ENCODE results near the gene SPATS2L. TPM values are rescaled to one million over a fixed set of nuclear protein-coding genes. Genes with fewer than 3 reads are reported as not detected.

The SPATS2L gene
- total RNA-seq, 2 donors from 2014 or later, result 17.8 to 36.8 TPM

DNA sequence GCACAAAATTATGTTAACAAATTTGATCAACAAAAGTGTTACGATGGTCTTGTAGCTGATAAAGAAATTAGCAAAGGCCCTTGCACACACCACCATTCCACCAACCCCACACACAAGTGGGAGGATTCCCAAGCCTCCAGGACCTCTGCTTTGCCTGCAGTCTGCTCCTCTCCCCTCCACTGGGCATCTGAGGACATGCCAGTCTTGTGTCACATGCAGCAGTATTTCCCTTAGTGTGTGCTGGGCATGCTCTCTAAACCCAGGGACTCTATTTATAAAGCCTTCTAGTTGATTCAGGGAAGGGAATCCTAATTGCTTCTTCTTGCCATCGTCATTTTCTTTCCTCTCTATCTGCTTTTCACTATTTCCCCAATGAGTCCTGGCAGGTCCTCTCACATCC lies 150.1 kb downstream of the SPATS2L start:
- peaks cover 43% of the 10 kb centered on the region for H3K4me1 Mint-ChIP-seq (ENCODE audit: low read depth)
- H3K27ac Mint-ChIP-seq, result peak overlapping the region; percentile 72
- peak overlapping the region; percentile 78 to 82 for H3K4me3 Mint-ChIP-seq
- no peaks in the 10 kb centered on the region for H3K27me3 Mint-ChIP-seq (ENCODE audit: low read depth)
- DNase-seq, result no peak
- H3K36me3 Mint-ChIP-seq (ENCODE audit: insufficient read depth in 2 of 2), result no peaks in the 10 kb centered on the region
- no peak for ATAC-seq (replicated peaks in 1 of 2)
- H3K9me3 Mint-ChIP-seq, result no peaks in the 10 kb centered on the region

DNA sequence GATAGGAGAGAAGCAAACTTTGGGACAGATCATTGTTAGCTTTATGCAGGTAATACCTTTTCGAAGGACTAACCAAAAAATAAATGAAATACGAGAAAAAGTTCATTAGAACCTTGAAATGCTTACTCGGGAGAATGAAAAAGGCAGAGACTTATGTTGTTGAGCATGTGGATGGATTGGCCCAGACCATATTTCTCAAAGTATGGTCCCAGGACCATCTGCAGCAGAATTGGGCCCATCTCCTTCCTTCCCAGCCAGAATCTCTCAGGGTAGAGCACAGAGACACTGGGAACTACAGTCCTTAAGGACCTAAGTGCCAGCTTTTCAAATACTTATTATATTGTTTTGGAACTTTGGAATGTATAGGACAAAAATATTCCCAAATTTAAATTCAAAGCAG lies 152.6 kb downstream of the SPATS2L start:
- peaks cover 57% of the 10 kb centered on the region for H3K4me1 Mint-ChIP-seq (ENCODE audit: low read depth)
- H3K4me3 Mint-ChIP-seq, result no peak overlapping the region
- no peaks in the 10 kb centered on the region for H3K9me3 Mint-ChIP-seq
- H3K36me3 Mint-ChIP-seq (ENCODE audit: insufficient read depth in 2 of 2), result no peaks in the 10 kb centered on the region
- H3K27ac Mint-ChIP-seq, result no peak overlapping the region
- H3K27me3 Mint-ChIP-seq (ENCODE audit: low read depth), result no peaks in the 10 kb centered on the region
- ATAC-seq (replicated peaks in 1 of 2) (no peak), DNase-seq (no peak)

DNA sequence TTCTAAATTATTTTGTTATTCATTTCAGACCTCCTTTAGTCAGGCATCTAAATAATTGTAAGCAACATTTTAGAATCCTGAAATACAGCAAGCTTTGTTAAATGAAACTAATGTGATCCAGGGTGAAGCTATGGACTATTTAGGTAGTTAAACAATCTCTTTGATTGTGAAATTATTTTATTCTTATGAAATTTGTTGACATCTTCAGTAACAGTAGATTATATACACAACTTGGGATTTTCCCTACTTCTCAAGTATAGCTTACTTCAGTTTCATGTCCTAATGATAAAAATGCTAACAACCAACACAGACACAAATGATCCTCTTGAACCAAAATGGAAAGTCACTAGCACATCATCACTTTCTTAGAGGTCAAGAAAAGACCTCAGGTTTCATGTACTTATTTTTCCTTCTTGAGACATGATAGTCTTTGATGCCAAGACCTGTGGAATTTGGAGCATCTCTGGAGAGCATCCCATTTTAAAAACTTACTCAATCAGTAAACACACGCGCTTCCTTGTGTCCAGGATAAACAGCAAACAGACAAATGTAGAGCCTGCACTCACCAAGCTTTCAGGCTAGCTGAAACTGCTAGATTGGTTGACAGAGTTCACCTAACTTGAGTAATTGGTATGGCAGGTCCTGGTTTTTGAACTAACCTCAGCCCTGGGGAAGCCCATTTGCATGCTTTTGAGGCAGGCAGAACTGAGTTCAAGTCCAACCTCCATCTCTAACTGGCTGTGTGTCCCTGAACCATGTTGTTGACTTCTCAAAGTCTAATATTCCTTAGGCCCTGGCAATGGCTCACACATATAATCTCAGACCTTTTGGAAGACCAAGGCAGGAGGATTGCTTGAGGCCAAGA lies 155.6 kb downstream of the SPATS2L start:
- peak overlapping the region; percentile 3 for H3K27ac Mint-ChIP-seq
- peaks cover 45% of the 10 kb centered on the region for H3K4me1 Mint-ChIP-seq (ENCODE audit: low read depth)
- H3K27me3 Mint-ChIP-seq (ENCODE audit: low read depth), result no peaks in the 10 kb centered on the region
- ATAC-seq (replicated peaks in 1 of 2), result no peak
- no peaks in the 10 kb centered on the region for H3K9me3 Mint-ChIP-seq
- no peak for DNase-seq
- no peak overlapping the region for H3K4me3 Mint-ChIP-seq
- H3K36me3 Mint-ChIP-seq (ENCODE audit: insufficient read depth in 2 of 2), result no peaks in the 10 kb centered on the region

DNA sequence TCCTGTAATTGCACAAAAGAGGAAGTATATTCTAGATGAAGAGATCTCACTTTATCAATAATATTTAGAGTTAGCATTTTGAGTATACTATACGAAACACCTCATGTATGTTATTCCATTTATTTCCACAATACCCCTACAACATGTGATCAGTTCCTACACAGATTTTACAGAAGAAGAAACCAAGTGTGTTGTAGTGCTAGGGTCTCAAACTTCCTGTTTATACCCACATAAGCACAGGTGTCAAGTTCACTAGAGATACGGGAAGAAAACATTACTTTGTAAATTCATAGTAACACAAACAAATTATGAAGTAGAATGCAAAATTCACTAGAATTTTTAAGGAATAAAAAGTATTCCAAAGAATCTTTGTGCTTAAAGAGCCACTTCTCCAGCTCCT lies 157.0 kb downstream of the SPATS2L start:
- ATAC-seq (replicated peaks in 1 of 2), result no peak
- Mint-ChIP-seq H3K36me3 (ENCODE audit: insufficient read depth in 2 of 2) (no peaks in the 10 kb centered on the region), H3K9me3 (no peaks in the 10 kb centered on the region), H3K4me3 (no peak overlapping the region), H3K4me1 (ENCODE audit: low read depth) (peaks cover 58% of the 10 kb centered on the region), H3K27ac (no peak overlapping the region), H3K27me3 (ENCODE audit: low read depth) (no peaks in the 10 kb centered on the region)
- no peak for DNase-seq

DNA sequence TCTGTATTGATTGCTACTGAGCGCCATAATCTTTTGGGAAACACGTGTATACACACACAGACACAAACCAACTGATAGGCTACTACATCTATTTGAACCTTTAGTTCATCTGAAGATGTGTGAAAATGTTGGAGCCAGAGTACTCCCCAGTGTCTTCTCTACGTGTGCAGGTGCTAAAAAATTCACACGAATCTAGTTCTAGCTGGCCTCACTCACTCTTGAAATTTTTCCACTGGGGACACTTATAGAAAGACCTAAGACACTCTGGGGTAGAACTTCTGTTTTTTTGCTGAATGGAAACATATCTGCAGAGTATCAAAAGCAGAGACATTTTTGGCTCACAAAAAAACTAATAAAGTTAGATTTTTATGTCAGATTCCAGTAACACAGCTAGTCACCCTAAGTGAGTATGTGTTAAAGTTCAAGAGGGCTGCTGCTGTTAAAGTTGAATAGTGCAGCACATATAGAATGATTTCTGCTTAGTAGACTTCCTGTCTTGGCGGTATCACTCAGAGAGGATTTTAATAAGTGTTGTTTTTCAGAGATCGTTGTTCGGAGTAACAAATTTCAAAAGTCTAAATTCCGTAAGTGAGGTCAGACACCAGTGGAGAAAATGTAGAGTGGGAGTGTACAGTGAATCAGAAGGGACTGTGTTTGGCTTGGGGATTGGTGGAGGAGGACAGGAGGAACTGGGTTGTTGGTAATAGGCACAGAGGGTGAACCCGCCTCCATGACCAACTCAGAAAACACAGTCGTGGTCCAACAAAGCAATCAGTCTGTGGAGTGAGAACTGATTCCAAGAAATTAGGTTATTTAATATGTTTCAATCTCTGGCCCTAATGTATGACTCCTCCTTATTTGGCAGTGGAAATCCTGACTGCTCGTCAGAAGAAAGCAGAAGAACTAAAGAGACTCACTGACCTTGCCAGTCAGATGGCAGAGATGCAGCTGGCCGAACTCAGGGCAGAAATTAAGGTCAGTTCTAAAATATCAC lies 160.2 kb downstream of the SPATS2L start:
- Mint-ChIP-seq H3K4me1 (ENCODE audit: low read depth) (peaks cover 75% of the 10 kb centered on the region), H3K27ac (peak overlapping the region; percentile 92), H3K27me3 (ENCODE audit: low read depth) (no peaks in the 10 kb centered on the region), H3K36me3 (ENCODE audit: insufficient read depth in 2 of 2) (peaks cover 0 to 2% of the 10 kb centered on the region in 2 donors), H3K4me3 (peak overlapping the region; percentile 77 to 80), H3K9me3 (no peaks in the 10 kb centered on the region)
- ATAC-seq (replicated peaks in 1 of 2) (peak; percentile 91 to 92), DNase-seq (peak; percentile 56 to 63)

DNA sequence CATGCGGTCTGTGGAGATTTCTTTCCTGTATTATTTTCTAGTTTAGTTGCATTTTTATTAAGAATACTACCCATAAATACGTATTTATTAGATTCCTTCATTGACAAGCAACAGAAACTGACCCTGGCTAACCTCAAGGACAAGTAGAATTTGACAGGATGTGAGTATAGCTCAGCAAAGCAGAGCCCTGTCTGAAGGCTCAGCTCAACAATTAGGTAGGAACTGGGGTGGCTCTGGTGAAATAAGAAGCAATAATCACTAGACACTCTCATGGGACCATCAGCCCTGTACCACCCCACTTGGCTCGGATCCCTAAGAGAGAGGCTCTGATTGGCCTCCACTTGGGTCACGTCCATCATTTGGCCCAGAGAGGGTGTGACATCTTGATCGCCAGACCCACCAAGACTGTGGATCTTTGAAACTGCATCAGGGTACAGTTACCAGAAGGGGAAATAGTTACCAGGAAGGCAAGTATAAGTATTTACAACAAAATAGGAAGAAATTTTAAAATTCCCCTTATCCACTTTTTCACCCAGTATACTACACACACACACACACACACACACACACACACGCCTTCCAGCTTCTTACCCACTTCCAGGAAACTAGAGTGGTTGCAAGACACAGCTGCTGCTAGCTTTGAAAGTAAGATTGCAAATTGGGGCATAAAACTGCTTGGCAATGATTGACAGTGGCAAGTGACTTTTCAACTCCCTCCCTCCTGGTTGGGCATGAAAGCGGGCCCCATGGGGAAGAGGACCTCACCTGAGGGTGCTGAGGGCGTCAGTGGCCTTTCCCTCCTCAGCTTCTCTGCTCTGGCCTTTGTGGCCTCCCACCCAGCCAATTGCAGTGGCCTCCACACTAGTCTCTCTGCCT lies 161.6 kb downstream of the SPATS2L start:
- Mint-ChIP-seq H3K9me3 (no peaks in the 10 kb centered on the region), H3K4me1 (ENCODE audit: low read depth) (peaks cover 65% of the 10 kb centered on the region), H3K27ac (peak overlapping the region; percentile 92), H3K27me3 (ENCODE audit: low read depth) (no peaks in the 10 kb centered on the region), H3K36me3 (ENCODE audit: insufficient read depth in 2 of 2) (peaks cover 0 to 2% of the 10 kb centered on the region in 2 donors), H3K4me3 (peak overlapping the region; percentile 77 to 80)
- peak in 1 of 2 donors; percentile 6 for ATAC-seq (replicated peaks in 1 of 2)
- DNase-seq, result peak; percentile 16 to 21

DNA sequence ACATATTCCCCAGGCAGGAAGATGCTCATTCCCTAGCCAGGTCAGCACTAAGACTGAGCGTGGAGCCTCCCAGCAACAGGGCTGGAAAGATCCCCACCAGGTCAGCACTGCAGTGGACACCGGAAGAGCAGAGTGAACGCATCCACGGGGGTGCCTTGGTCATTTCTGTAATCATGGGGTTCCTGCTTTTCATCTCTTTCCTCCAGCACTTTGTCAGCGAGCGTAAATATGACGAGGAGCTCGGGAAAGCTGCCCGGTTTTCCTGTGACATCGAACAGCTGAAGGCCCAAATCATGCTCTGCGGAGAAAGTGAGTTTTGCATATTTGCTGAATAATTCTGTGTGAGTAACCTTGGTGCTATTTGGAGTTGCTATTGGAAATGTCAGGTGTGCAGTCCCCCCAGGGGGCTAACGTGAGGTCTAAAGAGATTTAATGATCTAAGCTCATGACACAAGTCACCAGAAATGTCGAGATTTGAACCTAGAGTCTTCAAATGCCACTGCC lies 163.3 kb downstream of the SPATS2L start:
- Mint-ChIP-seq H3K36me3 (ENCODE audit: insufficient read depth in 2 of 2) (peaks cover 0 to 2% of the 10 kb centered on the region in 2 donors), H3K4me3 (no peak overlapping the region), H3K27me3 (ENCODE audit: low read depth) (no peaks in the 10 kb centered on the region), H3K27ac (peak overlapping the region; percentile 15), H3K4me1 (ENCODE audit: low read depth) (peaks cover 52% of the 10 kb centered on the region), H3K9me3 (no peaks in the 10 kb centered on the region)
- DNase-seq, result no peak
- no peak for ATAC-seq (replicated peaks in 1 of 2)

DNA sequence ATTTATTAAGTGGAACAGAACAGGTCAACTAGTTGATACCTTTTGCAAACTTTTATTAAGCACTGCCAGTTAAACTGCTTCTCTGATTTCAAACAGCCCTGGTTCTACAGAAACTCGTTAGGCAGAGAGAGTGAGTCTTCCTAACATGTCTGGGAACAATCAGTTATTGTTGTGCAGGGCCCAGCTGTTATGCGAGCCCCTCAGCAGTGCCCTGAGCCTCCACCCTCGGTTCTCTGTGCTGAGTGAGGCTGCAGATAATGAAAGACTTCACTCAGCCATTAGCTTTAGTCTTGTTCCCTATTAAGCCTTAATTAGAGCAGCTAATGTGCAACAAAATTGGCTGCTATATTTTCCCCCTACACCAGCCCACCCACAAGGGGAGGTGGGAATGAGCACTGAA lies 163.7 kb downstream of the SPATS2L start:
- Mint-ChIP-seq H3K4me3 (no peak overlapping the region), H3K9me3 (no peaks in the 10 kb centered on the region), H3K27me3 (ENCODE audit: low read depth) (no peaks in the 10 kb centered on the region), H3K4me1 (ENCODE audit: low read depth) (peaks cover 52% of the 10 kb centered on the region), H3K27ac (peak overlapping the region; percentile 15), H3K36me3 (ENCODE audit: insufficient read depth in 2 of 2) (peaks cover 0 to 2% of the 10 kb centered on the region in 2 donors)
- DNase-seq (no peak), ATAC-seq (replicated peaks in 1 of 2) (no peak)

DNA sequence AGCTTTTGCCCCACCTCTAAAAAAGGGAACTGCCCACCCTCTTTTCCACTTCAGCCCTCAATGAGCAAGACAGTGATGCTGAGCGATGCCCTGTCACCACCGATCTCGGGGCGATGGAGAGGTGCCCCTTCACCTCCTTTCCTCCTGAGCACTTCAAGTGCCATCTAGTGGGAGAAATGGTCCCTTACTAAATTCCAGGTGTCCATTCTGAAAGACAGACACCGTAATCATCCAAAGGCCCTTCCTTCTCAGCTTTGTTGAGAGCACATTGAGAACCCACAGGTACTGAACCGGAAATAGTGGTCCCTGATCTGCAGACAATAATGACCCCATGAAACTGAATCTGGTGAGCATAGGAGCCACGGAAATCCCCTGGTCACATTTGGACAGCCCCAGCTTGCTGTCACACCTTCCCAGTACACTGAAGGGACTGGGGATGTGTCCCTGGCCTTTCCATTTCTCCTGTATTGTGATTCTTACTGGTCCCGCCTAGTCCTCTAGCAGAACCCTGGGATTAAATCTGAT lies 164.9 kb downstream of the SPATS2L start:
- ATAC-seq (replicated peaks in 1 of 2), result peak; percentile 45 to 46
- DNase-seq, result peak; percentile 52 to 58
- peaks cover 0 to 2% of the 10 kb centered on the region in 2 donors for H3K36me3 Mint-ChIP-seq (ENCODE audit: insufficient read depth in 2 of 2)
- no peaks in the 10 kb centered on the region for H3K9me3 Mint-ChIP-seq
- peak overlapping the region; percentile 72 for H3K27ac Mint-ChIP-seq
- H3K27me3 Mint-ChIP-seq (ENCODE audit: low read depth), result no peaks in the 10 kb centered on the region
- peak overlapping the region; percentile 13 to 63 for H3K4me3 Mint-ChIP-seq
- peaks cover 43% of the 10 kb centered on the region for H3K4me1 Mint-ChIP-seq (ENCODE audit: low read depth)

DNA sequence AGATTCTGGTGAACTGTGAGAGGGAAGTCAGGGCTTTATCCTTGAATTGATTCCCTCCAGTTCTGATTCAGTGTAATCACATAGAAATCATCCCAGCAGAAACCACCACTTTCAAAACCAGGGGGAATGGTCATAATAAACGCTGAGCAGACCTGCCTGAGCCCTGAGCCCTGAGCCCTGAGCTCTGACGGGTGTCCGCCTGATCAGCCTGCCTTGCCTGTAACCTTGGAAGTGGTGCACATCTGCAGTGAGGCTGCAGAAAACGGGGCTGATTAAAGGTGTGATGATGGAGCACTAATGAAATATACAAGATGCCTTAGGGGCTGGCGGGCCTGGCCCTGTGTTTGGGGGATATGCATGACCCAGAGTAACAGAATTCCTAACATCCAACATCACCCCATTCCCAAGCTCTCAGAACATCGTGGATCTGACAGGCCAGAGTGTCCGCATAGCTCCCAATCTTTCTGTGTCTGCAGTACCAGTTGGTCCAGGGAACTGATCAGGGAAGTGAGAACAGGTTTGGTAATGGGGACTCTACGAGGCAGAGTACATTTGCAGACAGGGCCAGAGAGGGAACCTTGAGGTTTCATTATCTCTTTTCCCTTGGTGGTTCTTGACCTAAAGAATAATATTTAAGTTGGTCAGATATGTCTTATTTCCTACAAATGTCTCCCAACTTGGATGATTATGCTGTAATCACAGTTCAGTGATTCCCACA lies 165.6 kb downstream of the SPATS2L start:
- peak overlapping the region; percentile 21 for H3K27ac Mint-ChIP-seq

DNA sequence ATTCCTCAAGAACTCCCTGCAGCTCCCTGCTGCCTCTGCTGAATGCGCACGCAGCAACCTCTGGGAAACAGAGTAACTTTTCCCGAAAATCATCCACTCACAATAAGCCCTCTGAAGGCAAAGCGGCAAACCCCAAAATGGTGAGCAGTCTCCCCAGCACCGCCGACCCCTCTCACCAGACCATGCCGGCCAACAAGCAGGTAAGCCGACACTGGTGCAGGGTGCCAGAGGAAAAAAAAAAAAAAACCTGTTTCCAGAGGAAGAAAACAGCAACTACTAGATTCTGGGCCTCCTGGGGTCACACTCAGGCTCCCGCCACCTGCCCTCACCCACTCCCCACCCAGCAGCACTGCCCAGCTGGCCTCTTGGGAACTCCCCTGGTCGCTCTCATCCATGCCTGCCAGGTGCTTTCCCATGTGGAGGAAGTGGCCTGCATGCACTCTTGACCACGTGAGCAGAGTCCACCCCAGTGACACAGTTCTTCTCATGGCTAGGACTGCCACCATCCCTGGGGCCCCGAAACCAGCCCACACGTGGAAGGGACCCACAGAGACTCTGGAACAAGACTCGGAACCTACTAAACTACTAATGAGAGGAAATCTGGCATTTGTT lies 166.5 kb downstream of the SPATS2L start:
- H3K36me3 Mint-ChIP-seq (ENCODE audit: insufficient read depth in 2 of 2), result peaks cover 0 to 2% of the 10 kb centered on the region in 2 donors
- H3K27ac Mint-ChIP-seq, result no peak overlapping the region
- H3K4me1 Mint-ChIP-seq (ENCODE audit: low read depth), result peaks cover 27% of the 10 kb centered on the region
- H3K9me3 Mint-ChIP-seq, result no peaks in the 10 kb centered on the region
- DNase-seq (no peak), ATAC-seq (replicated peaks in 1 of 2) (no peak)
- no peak overlapping the region for H3K4me3 Mint-ChIP-seq
- H3K27me3 Mint-ChIP-seq (ENCODE audit: low read depth), result no peaks in the 10 kb centered on the region

More for the DNA sequence above, 165.6 kb downstream of the SPATS2L start:
- ATAC-seq (replicated peaks in 1 of 2) (no peak), DNase-seq (no peak)
- H3K9me3 Mint-ChIP-seq, result no peaks in the 10 kb centered on the region
- H3K4me1 Mint-ChIP-seq (ENCODE audit: low read depth), result peaks cover 36% of the 10 kb centered on the region
- no peaks in the 10 kb centered on the region for H3K27me3 Mint-ChIP-seq (ENCODE audit: low read depth)
- H3K36me3 Mint-ChIP-seq (ENCODE audit: insufficient read depth in 2 of 2), result peaks cover 0 to 2% of the 10 kb centered on the region in 2 donors
- no peak overlapping the region for H3K4me3 Mint-ChIP-seq

All from activated T-cell treated with anti-CD3 and anti-CD28 coated beads, Interleukin-2, amount 50 U/mL, for 72 hours (primary cell).